GM18508 (cell line): Measurements from ENCODE around the gene SLC24A4.
"Not testable (repeated sequence)": the region's sequence is repeated elsewhere in the genome, so short reads cannot be mapped to it uniquely, and the experiment has no call there.

ENCODE experiments used
- ATAC-seq: cut with Tn5 transposase; IDR thresholded peaks from one replicate; pipeline ENCODE4 v1.9.1; 2021; ENCODE audit warnings: moderate number of reproducible peaks; ENCODE audit not compliant: insufficient read depth, unreplicated experiment

SLC24A4 gene

GRCh38 chr14:92532490-92533163 lies 209.7 kb downstream of the SLC24A4 start:
- no peak for ATAC-seq

- ATAC-seq: no peak
These were observed 212.1 kb downstream of the SLC24A4 start for GRCh38 chr14:92534932-92535643.

- not testable (repeated sequence) for ATAC-seq
These were observed 213.3 kb downstream of the SLC24A4 start for GRCh38 chr14:92536231-92536630.

GRCh38 chr14:92538412-92538985 lies 215.5 kb downstream of the SLC24A4 start:
- ATAC-seq: peak; percentile 47

- no peak for ATAC-seq
These were observed 216.5 kb downstream of the SLC24A4 start for GRCh38 chr14:92539419-92539818.

- ATAC-seq: no peak
These were observed 216.9 kb downstream of the SLC24A4 start for GRCh38 chr14:92539875-92540274.

GRCh38 chr14:92540472-92541048 lies 217.6 kb downstream of the SLC24A4 start:
- ATAC-seq: no peak

- ATAC-seq: no peak
These were observed 220.0 kb downstream of the SLC24A4 start for GRCh38 chr14:92542766-92543554.

- ATAC-seq: no peak
These were observed 221.2 kb downstream of the SLC24A4 start for GRCh38 chr14:92544051-92544720.

GRCh38 chr14:92546347-92547053 lies 223.5 kb downstream of the SLC24A4 start:
- no peak for ATAC-seq

GRCh38 chr14:92549105-92549858 lies 226.3 kb downstream of the SLC24A4 start:
- no peak for ATAC-seq

GRCh38 chr14:92549859-92550230 lies 226.9 kb downstream of the SLC24A4 start:
- ATAC-seq: no peak
